K562 (cell line): ENCODE measurements around the gene PRM3. TPM values are rescaled to one million over a fixed set of nuclear protein-coding genes. Genes with fewer than 3 reads are reported as not detected.

Experiments
- ELF2 ChIP-seq: fragments of 250-450 bp; sonication (Bioruptor Pico); IDR thresholded peaks from 2 replicates; pipeline ENCODE4 v1.5.0; 2021; ENCODE audit warnings: mild to moderate bottlenecking
- HOXB6 ChIP-seq: fragments of 250-450 bp; sonication (Bioruptor Pico); IDR thresholded peaks from 2 replicates; pipeline ENCODE4 v1.5.1; 2022; ENCODE audit warnings: mild to moderate bottlenecking, borderline replicate concordance
- KLF13 ChIP-seq: fragments of 450-650 bp; IDR thresholded peaks from 2 replicates; pipeline ENCODE4 v1.6.1; 2016; ENCODE audit warnings: missing genetic modification characterization, low read depth, mild to moderate bottlenecking, missing compliant biosample characterization, moderate library complexity, borderline replicate concordance
- MAFG ChIP-seq: fragments of 450-650 bp; conservative IDR thresholded peaks from 2 replicates; pipeline ENCODE4 v1.6.1; 2016; ENCODE audit warnings: missing genetic modification characterization, missing compliant biosample characterization
- MCM2 ChIP-seq: fragments of 450-650 bp; IDR thresholded peaks from 2 replicates; pipeline ENCODE4 v1.6.1; 2017; ENCODE audit warnings: low read depth, mild to moderate bottlenecking
- NONO ChIP-seq, 2 experiments: fragments of 200-400 bp in 1 of 2; fragments of 450-650 bp in 1 of 2; formaldehyde crosslinking in 1 of 2; IDR thresholded peaks; 2 replicates each; pipeline ENCODE4 v1.6.1; 2017; ENCODE audit warnings: low read depth in 2 of 2, mild to moderate bottlenecking in 2 of 2, moderate library complexity in 2 of 2, low read length in 1 of 2
- NR2F6 ChIP-seq: fragments of 450-650 bp; formaldehyde crosslinking; IDR thresholded peaks from 2 replicates; pipeline ENCODE4 v1.4.0; 2020; ENCODE audit warnings: mild to moderate bottlenecking
- OTX1 ChIP-seq: fragments of 450-650 bp; formaldehyde crosslinking; IDR thresholded peaks from 2 replicates; pipeline ENCODE4 v1.4.0; 2022; ENCODE audit warnings: mild to moderate bottlenecking
- POLR2G ChIP-seq: fragments of 200-400 bp; formaldehyde crosslinking; IDR thresholded peaks from 2 replicates; pipeline ENCODE4 v1.6.1; 2017; ENCODE audit warnings: low read depth, mild to moderate bottlenecking, antibody characterized with exemption, low read length, moderate library complexity
- RFX7 ChIP-seq: fragments of 250-450 bp; sonication (Bioruptor Pico); IDR thresholded peaks from 2 replicates; pipeline ENCODE4 v1.5.1; 2021; ENCODE audit warnings: mild to moderate bottlenecking
- SMAD3 ChIP-seq: fragments of 450-650 bp; formaldehyde crosslinking; conservative IDR thresholded peaks from 2 replicates; pipeline ENCODE4 v1.4.0; 2020; ENCODE audit warnings: mild to moderate bottlenecking
- SREBF1 ChIP-seq: fragments of 150-350 bp; IDR thresholded peaks from 2 replicates; pipeline ENCODE4 v1.6.1; 2014; ENCODE audit warnings: antibody characterized with exemption, low read depth, low read length, borderline replicate concordance
- THRAP3 ChIP-seq: fragments of 450-650 bp; IDR thresholded peaks from 2 replicates; pipeline ENCODE4 v1.6.1; 2016; ENCODE audit warnings: mild to moderate bottlenecking, inconsistent platforms, borderline replicate concordance
- TOE1 ChIP-seq, 2 experiments: fragments of 450-650 bp in 1 of 2; sonication (generic) in 1 of 2; formaldehyde crosslinking in 1 of 2; IDR thresholded peaks; 2 replicates each; pipeline versions ENCODE4 v1.7.1 to v1.8.0; 2016 to 2022; ENCODE audit warnings: borderline replicate concordance in 2 of 2, mild to moderate bottlenecking in 2 of 2, antibody characterized with exemption in 1 of 2, inconsistent platforms in 1 of 2, low read depth in 1 of 2, missing genetic modification reagents in 1 of 2, moderate library complexity in 1 of 2
- ZKSCAN3 ChIP-seq: fragments of 250-450 bp; sonication (Bioruptor Pico); IDR thresholded peaks from 2 replicates; pipeline ENCODE4 v1.4.0; 2020
- ZNF174 ChIP-seq: fragments of 250-450 bp; sonication (Bioruptor Pico); IDR thresholded peaks from 2 replicates; pipeline ENCODE4 v1.4.0; 2020; ENCODE audit warnings: mild to moderate bottlenecking
- ZNF507 ChIP-seq: conservative IDR thresholded peaks from 2 replicates; pipeline ENCODE4 v1.6.1; 2017; ENCODE audit warnings: missing genetic modification characterization, missing compliant biosample characterization
- polyA plus RNA-seq, 8 experiments: library from polyadenylated mRNA; depleted of rRNA in 4 of 8; stranded (reverse) in 5 of 8; unstranded in 3 of 8; fragments of >200 nt; fragmentation: Nextera tagmentation in 2 of 8; fragmentation: Illumina TruSeq in 1 of 8; extraction: Ambion mirVana in 2 of 8; extraction: Trizol in 1 of 8; gene quantifications; 2 replicates each; pipeline versions ENCODE4 v1.2.1 to v1.2.3, GENCODE V29; 2011 to 2014; ENCODE audit warnings: inconsistent platforms in 1 of 8, missing spikeins in 1 of 8
- total RNA-seq, 7 experiments: library from RNA; depleted of rRNA in 6 of 7; stranded (reverse); fragments of >200 nt in 6 of 7; fragmentation: Illumina TruSeq in 2 of 7; extraction: Trizol in 2 of 7; gene quantifications; 2 replicates each; pipeline versions ENCODE4 v1.2.1 to v1.2.3, GENCODE V29; 2011 to 2021; ENCODE audit warnings: low replicate concordance in 1 of 7
- TF ChIP-seq, protein P1 (sequence below): sonication (generic); formaldehyde crosslinking; IDR thresholded peaks from 2 replicates; pipeline ENCODE4 v1.8.1; 2023; ENCODE audit warnings: mild to moderate bottlenecking, missing genetic modification reagents
- TF ChIP-seq, protein P2 (sequence below): conservative IDR thresholded peaks from 2 replicates; pipeline ENCODE4 v1.6.1; 2011; ENCODE audit warnings: low read depth, mild to moderate bottlenecking, low read length; ENCODE audit not compliant: control insufficient read depth
- TF ChIP-seq, protein P3 (sequence below): fragments of 250-450 bp; sonication (Bioruptor Pico); IDR thresholded peaks from 2 replicates; pipeline ENCODE4 v1.4.0; 2020; ENCODE audit warnings: mild to moderate bottlenecking, moderate library complexity
- TF ChIP-seq, protein P4 (sequence below): sonication (generic); formaldehyde crosslinking; IDR thresholded peaks from 2 replicates; pipeline ENCODE4 v1.8.0; 2022; ENCODE audit warnings: mild to moderate bottlenecking, low read depth, missing genetic modification reagents

Gene PRM3
- total and polyA plus RNA-seq, 9 of the 15 experiments (the other 6 are each of a cell fraction or from before 2014, with no cell fraction given) = not detected

DNA sequence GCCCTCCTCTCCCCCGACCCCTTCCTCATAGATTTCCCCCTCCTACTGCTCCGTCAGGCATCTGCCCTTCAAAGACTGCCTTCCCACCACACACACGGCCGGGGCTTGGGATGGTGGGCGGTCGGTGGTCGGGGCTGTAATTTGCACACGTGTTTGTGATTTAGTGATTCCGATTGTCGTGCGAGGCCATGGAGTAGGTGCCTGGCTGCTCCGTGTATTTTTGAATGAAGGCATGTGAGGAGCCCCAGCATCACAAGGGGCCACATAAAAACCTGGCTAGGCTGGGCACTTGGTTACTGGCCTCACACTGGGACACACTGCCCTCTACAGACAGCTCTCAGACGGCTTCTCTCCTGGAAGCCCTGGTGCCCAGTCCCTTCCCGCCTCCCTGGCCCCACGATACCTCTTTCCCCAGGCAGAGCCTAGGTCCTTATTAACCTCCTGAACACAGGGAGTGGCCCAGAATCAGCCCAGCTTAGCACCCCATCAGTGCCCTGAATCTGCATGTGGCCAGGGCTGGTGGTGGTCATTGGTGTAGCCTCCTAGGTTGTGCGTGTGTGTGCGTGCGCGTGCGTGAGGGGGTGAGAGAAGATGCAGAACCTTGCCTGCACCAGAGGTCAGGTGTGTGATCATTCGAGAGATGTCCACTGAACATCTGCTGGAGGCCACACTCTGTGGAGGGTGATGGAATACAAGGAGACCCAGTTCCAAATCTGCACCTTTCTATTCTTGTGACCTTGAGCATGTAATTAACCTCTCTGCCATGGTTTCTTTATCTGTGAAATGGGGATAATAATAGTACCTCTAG is 16.1 kb downstream of the PRM3 start (continued):
- TF ChIP-seq, protein P1, sequence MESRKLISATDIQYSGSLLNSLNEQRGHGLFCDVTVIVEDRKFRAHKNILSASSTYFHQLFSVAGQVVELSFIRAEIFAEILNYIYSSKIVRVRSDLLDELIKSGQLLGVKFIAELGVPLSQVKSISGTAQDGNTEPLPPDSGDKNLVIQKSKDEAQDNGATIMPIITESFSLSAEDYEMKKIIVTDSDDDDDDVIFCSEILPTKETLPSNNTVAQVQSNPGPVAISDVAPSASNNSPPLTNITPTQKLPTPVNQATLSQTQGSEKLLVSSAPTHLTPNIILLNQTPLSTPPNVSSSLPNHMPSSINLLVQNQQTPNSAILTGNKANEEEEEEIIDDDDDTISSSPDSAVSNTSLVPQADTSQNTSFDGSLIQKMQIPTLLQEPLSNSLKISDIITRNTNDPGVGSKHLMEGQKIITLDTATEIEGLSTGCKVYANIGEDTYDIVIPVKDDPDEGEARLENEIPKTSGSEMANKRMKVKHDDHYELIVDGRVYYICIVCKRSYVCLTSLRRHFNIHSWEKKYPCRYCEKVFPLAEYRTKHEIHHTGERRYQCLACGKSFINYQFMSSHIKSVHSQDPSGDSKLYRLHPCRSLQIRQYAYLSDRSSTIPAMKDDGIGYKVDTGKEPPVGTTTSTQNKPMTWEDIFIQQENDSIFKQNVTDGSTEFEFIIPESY (CRISPR knock-in tag) = peak; percentile 56; the same call in 1 of the 2 replicates
- no peak for TF ChIP-seq KLF13
- no peak for TF ChIP-seq ZNF174 (CRISPR knock-in tag)
- TF ChIP-seq TOE1 (IDR thresholded peaks at IDR 0.05; ENCODE audit: borderline replicate concordance) = 0 out of 2 replicates have a peak, but pooled peaks have one; percentile 24
- TF ChIP-seq TOE1 (CRISPR knock-in tag; IDR thresholded peaks at IDR 0.05; ENCODE audit: borderline replicate concordance, low read depth) = peak; percentile 60; the same call in 1 of the 2 replicates
- TF ChIP-seq NR2F6 (CRISPR knock-in tag) = no peak
- TF ChIP-seq THRAP3 = no peak
- TF ChIP-seq SREBF1 = no peak
- no peak for TF ChIP-seq SMAD3 (CRISPR knock-in tag)
- TF ChIP-seq, protein P2, sequence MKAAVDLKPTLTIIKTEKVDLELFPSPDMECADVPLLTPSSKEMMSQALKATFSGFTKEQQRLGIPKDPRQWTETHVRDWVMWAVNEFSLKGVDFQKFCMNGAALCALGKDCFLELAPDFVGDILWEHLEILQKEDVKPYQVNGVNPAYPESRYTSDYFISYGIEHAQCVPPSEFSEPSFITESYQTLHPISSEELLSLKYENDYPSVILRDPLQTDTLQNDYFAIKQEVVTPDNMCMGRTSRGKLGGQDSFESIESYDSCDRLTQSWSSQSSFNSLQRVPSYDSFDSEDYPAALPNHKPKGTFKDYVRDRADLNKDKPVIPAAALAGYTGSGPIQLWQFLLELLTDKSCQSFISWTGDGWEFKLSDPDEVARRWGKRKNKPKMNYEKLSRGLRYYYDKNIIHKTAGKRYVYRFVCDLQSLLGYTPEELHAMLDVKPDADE = no peak
- TF ChIP-seq, protein P3, sequence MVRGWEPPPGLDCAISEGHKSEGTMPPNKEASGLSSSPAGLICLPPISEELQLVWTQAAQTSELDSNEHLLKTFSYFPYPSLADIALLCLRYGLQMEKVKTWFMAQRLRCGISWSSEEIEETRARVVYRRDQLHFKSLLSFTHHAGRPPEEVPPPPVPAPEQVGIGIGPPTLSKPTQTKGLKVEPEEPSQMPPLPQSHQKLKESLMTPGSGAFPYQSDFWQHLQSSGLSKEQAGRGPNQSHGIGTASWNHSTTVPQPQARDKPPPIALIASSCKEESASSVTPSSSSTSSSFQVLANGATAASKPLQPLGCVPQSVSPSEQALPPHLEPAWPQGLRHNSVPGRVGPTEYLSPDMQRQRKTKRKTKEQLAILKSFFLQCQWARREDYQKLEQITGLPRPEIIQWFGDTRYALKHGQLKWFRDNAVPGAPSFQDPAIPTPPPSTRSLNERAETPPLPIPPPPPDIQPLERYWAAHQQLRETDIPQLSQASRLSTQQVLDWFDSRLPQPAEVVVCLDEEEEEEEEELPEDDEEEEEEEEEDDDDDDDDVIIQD (CRISPR knock-in tag) = no peak
- no peak for TF ChIP-seq MAFG
- no peak for TF ChIP-seq ZKSCAN3
- no peak for TF ChIP-seq ELF2
- TF ChIP-seq, protein P4, sequence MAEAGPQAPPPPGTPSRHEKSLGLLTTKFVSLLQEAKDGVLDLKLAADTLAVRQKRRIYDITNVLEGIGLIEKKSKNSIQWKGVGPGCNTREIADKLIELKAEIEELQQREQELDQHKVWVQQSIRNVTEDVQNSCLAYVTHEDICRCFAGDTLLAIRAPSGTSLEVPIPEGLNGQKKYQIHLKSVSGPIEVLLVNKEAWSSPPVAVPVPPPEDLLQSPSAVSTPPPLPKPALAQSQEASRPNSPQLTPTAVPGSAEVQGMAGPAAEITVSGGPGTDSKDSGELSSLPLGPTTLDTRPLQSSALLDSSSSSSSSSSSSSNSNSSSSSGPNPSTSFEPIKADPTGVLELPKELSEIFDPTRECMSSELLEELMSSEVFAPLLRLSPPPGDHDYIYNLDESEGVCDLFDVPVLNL (CRISPR knock-in tag) = no peak
- TF ChIP-seq HOXB6 (CRISPR knock-in tag) = no peak
- no peak for TF ChIP-seq MCM2
- TF ChIP-seq OTX1 (CRISPR knock-in tag) = no peak
- no peak for TF ChIP-seq NONO (IDR thresholded peaks at IDR 0.05; ENCODE audit: low read depth in 2 of 2, low read length in 1 of 2)
- no peak for TF ChIP-seq RFX7 (CRISPR knock-in tag)
- no peak for TF ChIP-seq ZNF507 (tag)
- TF ChIP-seq POLR2G = no peak
